SIG-M5 treated with dmso at 0.1 percent for 504 hours (cell line): ENCODE results near the gene AGPS.

Experiments
- DNase-seq: peaks from one replicate; lab custom pipeline; 2025; ENCODE audit not compliant: unreplicated experiment; lab: John Stamatoyannopoulos, UW

Gene AGPS

GRCh38 chr2:177582000-177582399 lies 189.4 kb downstream of the AGPS start:
- no peak for DNase-seq

GRCh38 chr2:177584030-177584692 lies 191.6 kb downstream of the AGPS start:
- no peak for DNase-seq

GRCh38 chr2:177585234-177585863 lies 192.8 kb downstream of the AGPS start:
- no peak for DNase-seq

- DNase-seq = no peak
Observed at GRCh38 chr2:177586154-177586553, 193.6 kb downstream of the AGPS start.

GRCh38 chr2:177587371-177587770 lies 194.8 kb downstream of the AGPS start:
- no peak for DNase-seq

- no peak for DNase-seq
Observed at GRCh38 chr2:177588671-177589070, 196.1 kb downstream of the AGPS start.

- no peak for DNase-seq
Observed at GRCh38 chr2:177589186-177589585, 196.6 kb downstream of the AGPS start.

- DNase-seq = no peak
Observed at GRCh38 chr2:177592397-177592796, 199.8 kb downstream of the AGPS start.

- DNase-seq = no peak
Observed at GRCh38 chr2:177592945-177593344, 200.4 kb downstream of the AGPS start.

GRCh38 chr2:177593402-177593801 lies 200.8 kb downstream of the AGPS start:
- no peak for DNase-seq
